BJ (cell line): ENCODE measurements around the gene SPON1. TPM values are rescaled to one million over a fixed set of nuclear protein-coding genes. Genes with fewer than 3 reads are reported as not detected.

Experiments
- CTCF ChIA-PET: fragments of 350-600 bp; formaldehyde crosslinking; extraction: SDS; loops from one replicate; lab custom pipeline; 2021; ENCODE audit warnings: antibody characterized with exemption, inconsistent platforms; lab: Yijun Ruan, JAX
- POLR2A ChIA-PET: fragments of 300-600 bp; sonication (Branson Sonifier 250); formaldehyde crosslinking; extraction: SDS; loops from one replicate; lab custom pipeline; 2021; ENCODE audit warnings: antibody characterized with exemption; lab: Charles Lee
- DNase-seq: peaks from one replicate; pipeline ENCODE4 v3.0.0-alpha.2; 2011; ENCODE audit warnings: low read depth
- H3K27me3 ChIP-seq: 2 replicates; pipeline ENCODE4 v1.6.0; 2011; ENCODE audit warnings: low read length; ENCODE audit not compliant: control insufficient read depth, insufficient read depth
- H3K36me3 ChIP-seq: 2 replicates; pipeline ENCODE4 v1.5.1; 2011; ENCODE audit warnings: low read length; ENCODE audit not compliant: control insufficient read depth, insufficient read depth
- H3K4me3 ChIP-seq: 2 replicates; pipeline ENCODE4 v1.5.1; 2011; ENCODE audit warnings: low read depth, mild to moderate bottlenecking, control low read depth, low read length
- CTCF ChIP-seq: IDR thresholded peaks from 2 replicates; pipeline ENCODE4 v1.5.1; 2011; ENCODE audit warnings: low read depth, mild to moderate bottlenecking, control low read depth, inconsistent platforms, low read length, moderate library complexity; ENCODE audit not compliant: insufficient read depth
- polyA plus RNA-seq: library from polyadenylated mRNA; depleted of rRNA; stranded (reverse); fragments of >200 nt; gene quantifications from 2 replicates; pipeline ENCODE4 v1.2.3, GENCODE V29; 2011

The SPON1 gene
- polyA plus RNA-seq, 1 experiment = not detected

- no peak overlapping the region for H3K4me3 ChIP-seq
- ChIA-PET POLR2A (no interaction called here), CTCF (no interaction called here)
- no peaks in the 10 kb centered on the region for H3K36me3 ChIP-seq
- no peak for TF ChIP-seq CTCF
- H3K27me3 ChIP-seq = no peaks in the 10 kb centered on the region
- DNase-seq = no peak
Observed at GRCh38 chr11:14136561-14136960, 174.0 kb downstream of the SPON1 start.

- POLR2A ChIA-PET = no interaction called here
- CTCF ChIA-PET = no interaction called here
- no peak for TF ChIP-seq CTCF
- Histone ChIP-seq H3K4me3 (no peak overlapping the region), H3K36me3 (no peaks in the 10 kb centered on the region), H3K27me3 (no peaks in the 10 kb centered on the region)
- no peak for DNase-seq
Observed at GRCh38 chr11:14137284-14137683, 174.8 kb downstream of the SPON1 start.

DNA sequence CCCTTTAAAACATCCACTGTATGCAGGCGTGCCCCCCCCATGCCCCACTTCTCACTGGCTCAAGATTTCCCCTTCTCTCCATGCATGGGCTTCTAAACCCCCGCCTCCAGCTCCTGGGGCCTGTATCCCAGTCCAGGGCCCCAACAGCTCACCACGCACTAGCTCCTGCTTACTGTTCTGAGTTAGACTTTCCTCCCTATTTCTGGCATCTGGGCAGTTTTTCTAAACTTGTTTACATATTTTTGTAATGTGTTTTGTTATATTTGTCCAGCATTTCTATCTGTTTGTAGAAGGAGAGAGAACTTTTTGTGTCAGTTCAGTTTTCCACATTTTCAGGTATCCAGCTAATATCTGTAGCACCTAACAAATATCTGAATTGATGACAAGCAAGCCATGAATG, 178.5 kb downstream of the SPON1 start:
- no peak for DNase-seq
- Histone ChIP-seq H3K27me3 (no peaks in the 10 kb centered on the region), H3K4me3 (no peak overlapping the region), H3K36me3 (no peaks in the 10 kb centered on the region)
- CTCF ChIA-PET = interaction anchor here (0.7 kb wide), 1 partner anchor 8 kb away, joined by 3 read pairs; no protein-coding TSS in a partner anchor
- POLR2A ChIA-PET = no interaction called here
- TF ChIP-seq CTCF = no peak

DNA sequence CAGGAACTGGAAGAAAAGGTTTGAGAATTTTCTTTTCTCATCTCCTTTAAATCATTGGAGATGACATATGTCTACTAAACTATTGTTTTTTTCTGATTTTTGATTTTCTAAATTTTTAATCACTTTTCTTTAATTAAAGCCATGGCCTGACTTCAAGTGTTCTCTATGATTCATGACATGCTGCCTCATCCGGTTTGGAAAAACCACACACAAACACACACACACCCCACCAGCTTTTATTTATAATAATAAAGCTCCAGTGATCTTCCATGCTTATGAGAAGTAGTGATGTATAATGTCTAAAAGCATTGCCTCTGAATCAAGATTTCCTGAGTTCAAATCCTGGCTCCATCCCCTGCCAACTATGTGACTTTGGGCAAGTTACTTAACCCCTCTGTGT, 179.2 kb downstream of the SPON1 start:
- no peak for DNase-seq
- no peak for TF ChIP-seq CTCF
- ChIA-PET POLR2A (no interaction called here), CTCF (interaction anchor here (1.3 kb wide), 1 partner anchor 369 kb away, joined by 3 read pairs; no protein-coding TSS in a partner anchor)
- H3K27me3 ChIP-seq = no peaks in the 10 kb centered on the region
- no peak overlapping the region for H3K4me3 ChIP-seq
- no peaks in the 10 kb centered on the region for H3K36me3 ChIP-seq

GRCh38 chr11:14144934-14145333, 182.4 kb downstream of the SPON1 start:
- no peaks in the 10 kb centered on the region for H3K27me3 ChIP-seq
- H3K4me3 ChIP-seq = no peak overlapping the region
- ChIA-PET POLR2A (no interaction called here), CTCF (interaction anchor here (1.7 to 5.1 kb wide), 2 partner anchors 189 kb away, joined by 5 to 83 read pairs; no protein-coding TSS in a partner anchor)
- no peaks in the 10 kb centered on the region for H3K36me3 ChIP-seq
- TF ChIP-seq CTCF = no peak
- DNase-seq = no peak
